Amygdala (tissue), 56 donors: ENCODE data around the gene MARCHF9.
"Not testable (repeated sequence)": the region's sequence is repeated elsewhere in the genome, so short reads cannot be mapped to it uniquely, and the experiment has no call there.

Experiments used
- DNase-seq, 56 donors: peaks; one replicate each; lab custom pipeline; 2025; lab: John Stamatoyannopoulos, UW

Gene MARCHF9

GRCh38 chr12:57754411-57755193, at the start of gene MARCHF9:
Gene MARCHF9 (plus strand): TSS chr12:57755103. CDS start chr12:57755529, 426 bp downstream.
- peak in 31 of 56 donors; percentile 8 to 72 (median 40) for DNase-seq

- DNase-seq: no peak
Observed at GRCh38 chr12:57707250-57707649, 47.7 kb upstream of the MARCHF9 start.

- no peak for DNase-seq
Observed at GRCh38 chr12:57708296-57708695, 46.6 kb upstream of the MARCHF9 start.

GRCh38 chr12:57712701-57713100, 42.2 kb upstream of the MARCHF9 start:
- DNase-seq: peak in 6 of 56 donors; percentile 6 to 30 (median 17)

GRCh38 chr12:57713209-57713608, 41.7 kb upstream of the MARCHF9 start:
- DNase-seq: no peak

- not testable (repeated sequence) for DNase-seq
Observed at GRCh38 chr12:57715036-57715748, 39.7 kb upstream of the MARCHF9 start.

GRCh38 chr12:57715786-57716185, 39.1 kb upstream of the MARCHF9 start:
- DNase-seq: no peak

- DNase-seq: no peak
Observed at GRCh38 chr12:57716305-57716704, 38.6 kb upstream of the MARCHF9 start.

GRCh38 chr12:57717131-57717530, 37.8 kb upstream of the MARCHF9 start:
- no peak for DNase-seq

GRCh38 chr12:57717846-57718640, 36.9 kb upstream of the MARCHF9 start:
- DNase-seq: no peak

- no peak for DNase-seq
Observed at GRCh38 chr12:57718641-57719528, 36.0 kb upstream of the MARCHF9 start.

GRCh38 chr12:57719777-57720605, 34.9 kb upstream of the MARCHF9 start:
- DNase-seq: no peak

- no peak for DNase-seq
Observed at GRCh38 chr12:57720606-57721595, 34.0 kb upstream of the MARCHF9 start.

- DNase-seq: not testable (repeated sequence)
Observed at GRCh38 chr12:57721846-57722608, 32.9 kb upstream of the MARCHF9 start.

- DNase-seq: no peak
Observed at GRCh38 chr12:57722716-57723629, 31.9 kb upstream of the MARCHF9 start.

GRCh38 chr12:57723630-57723962, 31.3 kb upstream of the MARCHF9 start:
- no peak for DNase-seq
